ENCODE data around the gene GRIK3. TPM values are rescaled to one million over a fixed set of nuclear protein-coding genes. Genes with fewer than 3 reads are reported as not detected.

Gene GRIK3
- total and polyA plus RNA-seq, 2 of the 8 experiments (the other 6 are each of a cell fraction or from before 2014, with no cell fraction given), result 2.1 to 3.4 TPM

DNA sequence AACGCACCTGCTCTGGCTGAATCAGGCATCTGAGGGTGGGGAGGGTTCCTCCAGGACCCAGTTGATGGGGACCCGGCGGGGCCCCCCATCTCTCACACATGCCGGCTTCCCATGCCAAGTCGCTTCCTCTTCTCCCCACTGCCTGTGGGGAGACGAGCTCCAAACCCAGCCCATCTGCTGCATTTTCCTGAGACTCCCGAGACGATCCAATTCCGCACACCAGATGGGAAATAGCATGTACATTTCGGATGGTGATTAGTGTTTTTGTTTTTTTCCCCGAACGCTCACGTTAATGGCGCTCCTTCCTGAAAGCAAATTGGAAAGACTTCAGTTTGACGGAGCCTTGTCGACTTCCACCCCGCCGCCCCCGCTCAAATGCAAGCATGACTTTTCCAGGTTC lies 13.2 kb upstream of the GRIK3 start (continued):
- TF ChIP-seq, protein P1, sequence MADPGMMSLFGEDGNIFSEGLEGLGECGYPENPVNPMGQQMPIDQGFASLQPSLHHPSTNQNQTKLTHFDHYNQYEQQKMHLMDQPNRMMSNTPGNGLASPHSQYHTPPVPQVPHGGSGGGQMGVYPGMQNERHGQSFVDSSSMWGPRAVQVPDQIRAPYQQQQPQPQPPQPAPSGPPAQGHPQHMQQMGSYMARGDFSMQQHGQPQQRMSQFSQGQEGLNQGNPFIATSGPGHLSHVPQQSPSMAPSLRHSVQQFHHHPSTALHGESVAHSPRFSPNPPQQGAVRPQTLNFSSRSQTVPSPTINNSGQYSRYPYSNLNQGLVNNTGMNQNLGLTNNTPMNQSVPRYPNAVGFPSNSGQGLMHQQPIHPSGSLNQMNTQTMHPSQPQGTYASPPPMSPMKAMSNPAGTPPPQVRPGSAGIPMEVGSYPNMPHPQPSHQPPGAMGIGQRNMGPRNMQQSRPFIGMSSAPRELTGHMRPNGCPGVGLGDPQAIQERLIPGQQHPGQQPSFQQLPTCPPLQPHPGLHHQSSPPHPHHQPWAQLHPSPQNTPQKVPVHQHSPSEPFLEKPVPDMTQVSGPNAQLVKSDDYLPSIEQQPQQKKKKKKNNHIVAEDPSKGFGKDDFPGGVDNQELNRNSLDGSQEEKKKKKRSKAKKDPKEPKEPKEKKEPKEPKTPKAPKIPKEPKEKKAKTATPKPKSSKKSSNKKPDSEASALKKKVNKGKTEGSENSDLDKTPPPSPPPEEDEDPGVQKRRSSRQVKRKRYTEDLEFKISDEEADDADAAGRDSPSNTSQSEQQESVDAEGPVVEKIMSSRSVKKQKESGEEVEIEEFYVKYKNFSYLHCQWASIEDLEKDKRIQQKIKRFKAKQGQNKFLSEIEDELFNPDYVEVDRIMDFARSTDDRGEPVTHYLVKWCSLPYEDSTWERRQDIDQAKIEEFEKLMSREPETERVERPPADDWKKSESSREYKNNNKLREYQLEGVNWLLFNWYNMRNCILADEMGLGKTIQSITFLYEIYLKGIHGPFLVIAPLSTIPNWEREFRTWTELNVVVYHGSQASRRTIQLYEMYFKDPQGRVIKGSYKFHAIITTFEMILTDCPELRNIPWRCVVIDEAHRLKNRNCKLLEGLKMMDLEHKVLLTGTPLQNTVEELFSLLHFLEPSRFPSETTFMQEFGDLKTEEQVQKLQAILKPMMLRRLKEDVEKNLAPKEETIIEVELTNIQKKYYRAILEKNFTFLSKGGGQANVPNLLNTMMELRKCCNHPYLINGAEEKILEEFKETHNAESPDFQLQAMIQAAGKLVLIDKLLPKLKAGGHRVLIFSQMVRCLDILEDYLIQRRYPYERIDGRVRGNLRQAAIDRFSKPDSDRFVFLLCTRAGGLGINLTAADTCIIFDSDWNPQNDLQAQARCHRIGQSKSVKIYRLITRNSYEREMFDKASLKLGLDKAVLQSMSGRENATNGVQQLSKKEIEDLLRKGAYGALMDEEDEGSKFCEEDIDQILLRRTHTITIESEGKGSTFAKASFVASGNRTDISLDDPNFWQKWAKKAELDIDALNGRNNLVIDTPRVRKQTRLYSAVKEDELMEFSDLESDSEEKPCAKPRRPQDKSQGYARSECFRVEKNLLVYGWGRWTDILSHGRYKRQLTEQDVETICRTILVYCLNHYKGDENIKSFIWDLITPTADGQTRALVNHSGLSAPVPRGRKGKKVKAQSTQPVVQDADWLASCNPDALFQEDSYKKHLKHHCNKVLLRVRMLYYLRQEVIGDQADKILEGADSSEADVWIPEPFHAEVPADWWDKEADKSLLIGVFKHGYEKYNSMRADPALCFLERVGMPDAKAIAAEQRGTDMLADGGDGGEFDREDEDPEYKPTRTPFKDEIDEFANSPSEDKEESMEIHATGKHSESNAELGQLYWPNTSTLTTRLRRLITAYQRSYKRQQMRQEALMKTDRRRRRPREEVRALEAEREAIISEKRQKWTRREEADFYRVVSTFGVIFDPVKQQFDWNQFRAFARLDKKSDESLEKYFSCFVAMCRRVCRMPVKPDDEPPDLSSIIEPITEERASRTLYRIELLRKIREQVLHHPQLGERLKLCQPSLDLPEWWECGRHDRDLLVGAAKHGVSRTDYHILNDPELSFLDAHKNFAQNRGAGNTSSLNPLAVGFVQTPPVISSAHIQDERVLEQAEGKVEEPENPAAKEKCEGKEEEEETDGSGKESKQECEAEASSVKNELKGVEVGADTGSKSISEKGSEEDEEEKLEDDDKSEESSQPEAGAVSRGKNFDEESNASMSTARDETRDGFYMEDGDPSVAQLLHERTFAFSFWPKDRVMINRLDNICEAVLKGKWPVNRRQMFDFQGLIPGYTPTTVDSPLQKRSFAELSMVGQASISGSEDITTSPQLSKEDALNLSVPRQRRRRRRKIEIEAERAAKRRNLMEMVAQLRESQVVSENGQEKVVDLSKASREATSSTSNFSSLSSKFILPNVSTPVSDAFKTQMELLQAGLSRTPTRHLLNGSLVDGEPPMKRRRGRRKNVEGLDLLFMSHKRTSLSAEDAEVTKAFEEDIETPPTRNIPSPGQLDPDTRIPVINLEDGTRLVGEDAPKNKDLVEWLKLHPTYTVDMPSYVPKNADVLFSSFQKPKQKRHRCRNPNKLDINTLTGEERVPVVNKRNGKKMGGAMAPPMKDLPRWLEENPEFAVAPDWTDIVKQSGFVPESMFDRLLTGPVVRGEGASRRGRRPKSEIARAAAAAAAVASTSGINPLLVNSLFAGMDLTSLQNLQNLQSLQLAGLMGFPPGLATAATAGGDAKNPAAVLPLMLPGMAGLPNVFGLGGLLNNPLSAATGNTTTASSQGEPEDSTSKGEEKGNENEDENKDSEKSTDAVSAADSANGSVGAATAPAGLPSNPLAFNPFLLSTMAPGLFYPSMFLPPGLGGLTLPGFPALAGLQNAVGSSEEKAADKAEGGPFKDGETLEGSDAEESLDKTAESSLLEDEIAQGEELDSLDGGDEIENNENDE (IDR thresholded peaks at IDR 0.05; ENCODE audit: insufficient replicate concordance, low read length), result no peak
- TF ChIP-seq POLR2AphosphoS5 (IDR thresholded peaks at IDR 0.05; ENCODE audit: low read depth, low read length) (no peak), TBP (IDR thresholded peaks at IDR 0.05; ENCODE audit: low read depth, low read length) (no peak), CREB1 (IDR thresholded peaks at IDR 0.05) (no peak), CTBP2 (IDR thresholded peaks at IDR 0.05; ENCODE audit: borderline replicate concordance, insufficient read depth, insufficient read length, low read length) (no peak)
